ENCODE results near the gene GZF1. TPM values are rescaled to one million over a fixed set of nuclear protein-coding genes. Genes with fewer than 3 reads are reported as not detected.
"Not testable (repeated sequence)": the region's sequence is repeated elsewhere in the genome, so short reads cannot be mapped to it uniquely, and the experiment has no call there.

The GZF1 gene
- total and polyA plus RNA-seq, 5 donors, result 10.4 to 24.8 (median 20.6) TPM

DNA sequence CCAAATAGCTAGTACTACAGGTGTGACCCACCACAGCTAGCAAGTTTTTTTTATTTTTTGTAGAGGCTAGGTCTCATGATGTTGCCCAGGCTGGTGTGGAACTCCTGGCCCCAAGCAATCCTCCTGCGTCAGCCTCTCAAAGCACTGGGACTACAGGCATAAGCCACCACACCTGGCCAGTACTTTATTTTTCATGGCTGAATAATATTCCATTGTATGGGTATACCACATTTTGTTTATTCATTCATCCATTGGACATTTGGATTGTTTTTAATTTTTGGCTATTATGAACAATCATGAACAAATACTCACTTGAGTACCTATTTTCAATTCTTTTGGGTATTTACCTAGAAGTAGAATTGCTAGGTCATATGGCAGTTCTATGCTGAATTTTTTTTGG lies 18.4 kb upstream of the GZF1 start:
- DNase-seq, result no peak
- H3K4me3 ChIP-seq (ENCODE audit: low read length), result no peak overlapping the region
- H3K9me3 ChIP-seq (ENCODE audit: control insufficient read depth, low read length), result no peaks in the 10 kb centered on the region
- no peaks in the 10 kb centered on the region for H3K4me1 ChIP-seq (ENCODE audit: control insufficient read depth, insufficient read depth, low read length)
- H3K27me3 ChIP-seq (ENCODE audit: control insufficient read depth, insufficient read depth), result no peaks in the 10 kb centered on the region
- no peak for ATAC-seq
- intact Hi-C loops (cut with DNase I), result loop anchor here in 2 of 4 donors (5.0 to 10.0 kb wide), 4 partner anchors 99 to 646 kb away; partner anchors contain the start of gene SSTR4 (in 1 of the 2)
- no peak overlapping the region for H3K27ac ChIP-seq (ENCODE audit: low read length)
- WGBS, result 100% methylated on average over 1 of the region's 1 CpG

DNA sequence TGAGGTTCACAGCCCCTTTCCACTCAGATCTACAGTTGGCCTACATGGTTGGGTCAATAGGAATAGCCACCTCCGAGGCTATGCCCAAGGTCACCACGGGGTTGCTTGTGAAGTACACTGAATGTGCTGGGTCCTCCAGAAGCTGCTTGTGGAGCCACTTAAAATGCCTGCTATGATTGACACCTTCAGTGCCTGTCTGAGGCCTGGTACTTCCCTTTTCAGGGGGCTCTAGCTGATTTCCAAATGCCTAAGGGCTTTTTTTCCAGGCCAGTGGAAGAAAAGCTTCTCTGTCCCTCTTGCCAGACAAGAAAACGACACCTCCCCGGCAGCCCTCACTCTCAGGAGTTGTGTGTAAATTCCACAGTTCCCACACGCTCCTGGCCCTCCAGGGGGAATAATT lies 17.6 kb upstream of the GZF1 start:
- H3K4me1 ChIP-seq (ENCODE audit: control insufficient read depth, insufficient read depth, low read length), result no peaks in the 10 kb centered on the region
- H3K4me3 ChIP-seq (ENCODE audit: low read length), result no peak overlapping the region
- WGBS, result 57% methylated on average over 5 of the region's 5 CpGs
- DNase-seq (no peak), ATAC-seq (no peak)
- intact Hi-C loops (cut with DNase I), result loop anchor here in 2 of 4 donors (5.0 to 10.0 kb wide), 4 partner anchors 100 to 647 kb away; partner anchors contain the start of gene SSTR4 (in 1 of the 2)
- no peaks in the 10 kb centered on the region for H3K9me3 ChIP-seq (ENCODE audit: control insufficient read depth, low read length)
- no peaks in the 10 kb centered on the region for H3K27me3 ChIP-seq (ENCODE audit: control insufficient read depth, insufficient read depth)
- no peak overlapping the region for H3K27ac ChIP-seq (ENCODE audit: low read length)

GRCh38 chr20:23346002-23346401 lies 16.0 kb upstream of the GZF1 start:
- intact Hi-C loops (cut with DNase I), result loop anchor here in 3 of 4 donors (5.0 to 10.0 kb wide), 5 partner anchors 101 to 654 kb away; partner anchors contain the start of gene SSTR4 (in 1 of the 3)
- no peaks in the 10 kb centered on the region for H3K4me1 ChIP-seq (ENCODE audit: control insufficient read depth, insufficient read depth, low read length)
- DNase-seq (no peak), ATAC-seq (no peak)
- no peak overlapping the region for H3K27ac ChIP-seq (ENCODE audit: low read length)
- H3K9me3 ChIP-seq (ENCODE audit: control insufficient read depth, low read length), result no peaks in the 10 kb centered on the region
- no peak overlapping the region for H3K4me3 ChIP-seq (ENCODE audit: low read length)
- H3K27me3 ChIP-seq (ENCODE audit: control insufficient read depth, insufficient read depth), result no peaks in the 10 kb centered on the region
- WGBS, result 90% methylated on average over 4 of the region's 4 CpGs

DNA sequence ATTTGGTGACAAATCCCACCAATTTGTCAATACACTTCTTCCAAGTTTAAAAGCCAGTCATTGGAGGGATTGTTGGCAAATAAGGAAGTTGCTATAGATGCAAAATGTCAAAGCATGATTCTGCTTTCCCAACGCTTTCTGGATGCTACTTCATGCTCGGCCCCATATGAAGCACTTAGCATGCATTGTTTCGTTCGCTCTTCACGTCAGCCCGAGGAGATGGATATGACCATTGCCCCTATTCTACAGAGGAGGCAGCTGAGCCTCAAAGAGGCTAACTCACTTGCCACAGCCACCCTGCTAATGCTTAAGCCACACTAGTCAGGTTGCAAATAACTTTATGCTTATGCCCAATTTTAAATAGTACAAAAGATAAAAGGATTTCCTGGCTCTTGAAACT lies 14.2 kb upstream of the GZF1 start:
- intact Hi-C loops (cut with DNase I), result loop anchor here in 3 of 4 donors (5.0 to 10.0 kb wide), 5 partner anchors 100 to 655 kb away; partner anchors contain the start of gene SSTR4 (in 1 of the 3)
- ATAC-seq, result no peak
- no peak overlapping the region for H3K27ac ChIP-seq (ENCODE audit: low read length)
- H3K4me3 ChIP-seq (ENCODE audit: low read length), result no peak overlapping the region
- no peaks in the 10 kb centered on the region for H3K4me1 ChIP-seq (ENCODE audit: control insufficient read depth, insufficient read depth, low read length)
- DNase-seq, result no peak
- H3K9me3 ChIP-seq (ENCODE audit: control insufficient read depth, low read length), result no peaks in the 10 kb centered on the region
- no peaks in the 10 kb centered on the region for H3K27me3 ChIP-seq (ENCODE audit: control insufficient read depth, insufficient read depth)
- WGBS, result 90% methylated on average over 6 of the region's 6 CpGs

DNA sequence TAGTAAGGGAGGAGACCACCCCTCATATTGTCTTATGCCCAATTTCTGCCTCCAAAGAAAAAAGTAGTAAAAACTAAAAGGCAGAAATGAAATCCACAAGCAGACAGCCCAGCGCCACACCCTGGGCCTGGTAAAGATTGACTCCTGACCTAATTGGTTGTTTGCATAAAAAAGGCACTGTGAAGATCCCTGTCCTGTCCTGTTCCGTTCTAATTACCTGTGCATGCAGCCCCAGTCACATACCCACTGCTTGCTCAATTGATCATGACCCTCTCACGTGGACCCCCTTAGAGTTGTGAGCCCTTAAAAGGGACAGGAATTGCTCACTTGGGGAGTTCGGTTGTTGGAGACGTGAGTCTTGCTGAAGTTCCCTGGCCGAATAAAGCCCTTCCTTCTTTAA lies 13.5 kb upstream of the GZF1 start:
- not testable (repeated sequence) for ATAC-seq, DNase-seq

GRCh38 chr20:23349338-23350195 lies 12.4 kb upstream of the GZF1 start:
- 5% methylated on average over 23 of the region's 23 CpGs for WGBS
- Histone ChIP-seq H3K27ac (ENCODE audit: low read length) (peak overlapping the region; percentile 100), H3K27me3 (ENCODE audit: control insufficient read depth, insufficient read depth) (no peaks in the 10 kb centered on the region), H3K4me1 (ENCODE audit: control insufficient read depth, insufficient read depth, low read length) (no peaks in the 10 kb centered on the region), H3K4me3 (ENCODE audit: low read length) (peak overlapping the region; percentile 83), H3K9me3 (ENCODE audit: control insufficient read depth, low read length) (no peaks in the 10 kb centered on the region)
- DNase-seq, result peak in 2 of 3 donors; percentile 50 to 83
- intact Hi-C loops (cut with DNase I), result loop anchor here in 3 of 4 donors (5.0 to 10.0 kb wide), 5 partner anchors 98 to 657 kb away; partner anchors contain the start of gene SSTR4 (in 1 of the 3)
- peak; percentile 85 to 86 for ATAC-seq

More for the DNA sequence above, 13.5 kb upstream of the GZF1 start:
- not testable (repeated sequence) for H3K9me3 ChIP-seq (ENCODE audit: control insufficient read depth, low read length); H3K4me3 ChIP-seq (ENCODE audit: low read length); H3K27ac ChIP-seq (ENCODE audit: low read length); H3K4me1 ChIP-seq (ENCODE audit: control insufficient read depth, insufficient read depth, low read length); H3K27me3 ChIP-seq (ENCODE audit: control insufficient read depth, insufficient read depth)
- WGBS, result 92% methylated on average over 6 of the region's 6 CpGs
- intact Hi-C loops (cut with DNase I), result loop anchor here in 3 of 4 donors (5.0 to 10.0 kb wide), 5 partner anchors 99 to 656 kb away; partner anchors contain the start of gene SSTR4 (in 1 of the 3)

GRCh38 chr20:23350196-23350903 lies 11.6 kb upstream of the GZF1 start, which contains the start of gene NXT1:
Gene NXT1, plus strand, starts transcription at chr20:23350791. Its CDS starts 3,251 bp downstream, at chr20:23354042.
- intact Hi-C loops (cut with DNase I), result no loop called here
- under 1% methylated on average over 65 of the region's 65 CpGs for WGBS

GRCh38 chr20:23350904-23351838 lies 10.8 kb upstream of the GZF1 start:
- WGBS, result 2% methylated on average over 64 of the region's 64 CpGs
- intact Hi-C loops (cut with DNase I), result no loop called here

More at GRCh38 chr20:23350196-23350903, 11.6 kb upstream of the GZF1 start, which contains the start of gene NXT1:
- H3K4me1 ChIP-seq (ENCODE audit: control insufficient read depth, insufficient read depth, low read length), result no peaks in the 10 kb centered on the region
- ATAC-seq (peak; percentile 95), DNase-seq (peak; percentile 95 to 99 (median 98))
- peak within 1 kb of the TSS; percentile 100 for H3K27ac ChIP-seq (ENCODE audit: low read length)
- no peaks in the 10 kb centered on the region for H3K9me3 ChIP-seq (ENCODE audit: control insufficient read depth, low read length)
- H3K27me3 ChIP-seq (ENCODE audit: control insufficient read depth, insufficient read depth), result no peaks in the 10 kb centered on the region
- H3K4me3 ChIP-seq (ENCODE audit: low read length), result peak within 1 kb of the TSS; percentile 83

DNA sequence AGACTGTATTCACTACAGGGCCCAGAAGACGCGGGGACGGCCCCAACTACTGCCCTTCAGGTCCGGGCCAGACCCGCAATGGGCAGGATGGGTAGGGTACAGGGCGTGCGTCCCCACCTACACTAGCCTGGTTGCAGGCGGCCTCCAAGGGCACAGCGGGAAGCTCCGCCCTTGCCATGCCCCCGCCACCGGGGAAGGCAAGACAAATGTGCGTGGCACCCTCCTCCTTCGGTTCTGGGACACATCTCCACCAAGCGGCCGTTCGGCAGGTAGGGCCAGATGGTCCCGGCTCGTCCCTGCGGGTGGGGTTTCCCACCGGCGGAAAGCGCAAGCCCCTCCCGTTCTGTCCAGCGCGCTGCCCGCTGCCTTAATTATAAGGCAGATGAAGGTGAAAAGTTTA lies 5.8 kb upstream of the GZF1 start:
- intact Hi-C loops (cut with DNase I), result no loop called here
- H3K9me3 ChIP-seq (ENCODE audit: control insufficient read depth, low read length), result no peaks in the 10 kb centered on the region
- H3K4me1 ChIP-seq (ENCODE audit: control insufficient read depth, insufficient read depth, low read length), result no peaks in the 10 kb centered on the region
- no peak for ATAC-seq
- 71% methylated on average over 27 of the region's 27 CpGs for WGBS
- H3K27me3 ChIP-seq (ENCODE audit: control insufficient read depth, insufficient read depth), result no peaks in the 10 kb centered on the region
- no peak overlapping the region for H3K27ac ChIP-seq (ENCODE audit: low read length)
- H3K4me3 ChIP-seq (ENCODE audit: low read length), result no peak overlapping the region
- DNase-seq, result peak in 2 of 3 donors; percentile 64 to 68

More at GRCh38 chr20:23350904-23351838, 10.8 kb upstream of the GZF1 start:
- no peaks in the 10 kb centered on the region for H3K9me3 ChIP-seq (ENCODE audit: control insufficient read depth, low read length)
- peak overlapping the region; percentile 83 for H3K4me3 ChIP-seq (ENCODE audit: low read length)
- H3K4me1 ChIP-seq (ENCODE audit: control insufficient read depth, insufficient read depth, low read length), result no peaks in the 10 kb centered on the region
- peak; percentile 55 to 74 (median 61) for DNase-seq
- ATAC-seq, result peak; percentile 32 to 50
- peak overlapping the region; percentile 84 for H3K27ac ChIP-seq (ENCODE audit: low read length)
- no peaks in the 10 kb centered on the region for H3K27me3 ChIP-seq (ENCODE audit: control insufficient read depth, insufficient read depth)
